Measurements from ENCODE around the gene BCL2L2.

DNA sequence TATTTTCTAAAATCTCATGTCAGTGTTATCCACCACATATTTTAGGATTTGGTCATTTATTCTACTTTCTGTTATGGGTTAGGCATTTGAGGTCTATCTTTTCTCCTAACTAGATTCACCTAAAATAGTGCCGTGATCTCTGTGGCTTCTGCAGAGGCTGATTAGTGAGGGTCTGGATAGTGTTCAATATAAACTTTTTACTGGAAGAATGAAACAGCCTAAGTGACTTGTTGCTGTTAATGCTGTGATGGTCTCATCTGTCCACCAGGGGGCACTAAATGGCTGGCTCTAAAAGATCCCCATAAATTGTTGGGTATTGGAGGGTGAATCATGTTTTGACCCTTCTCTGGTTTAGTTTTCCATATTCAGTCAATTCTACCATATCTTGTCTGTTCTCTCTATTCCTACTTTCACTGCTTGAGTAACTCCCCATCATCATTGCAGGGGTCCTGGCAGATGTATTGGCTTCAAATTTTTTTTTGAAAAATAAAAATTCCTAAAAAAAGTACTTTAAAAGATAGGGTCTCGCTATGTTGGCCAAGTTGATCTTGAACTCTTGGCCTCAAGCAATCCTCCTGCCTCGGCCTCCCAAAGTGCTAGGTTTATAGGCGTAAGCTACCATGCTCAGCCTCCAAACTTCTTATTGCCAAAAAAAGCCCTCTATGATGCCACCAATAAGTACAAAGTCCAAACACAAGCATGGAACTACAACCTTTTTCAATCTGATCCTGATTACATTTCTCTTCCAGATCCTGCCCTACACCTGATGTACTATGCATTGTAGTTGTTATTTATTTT lies 21.5 kb downstream of the BCL2L2 start:
- TF ChIP-seq POLR2A (IDR thresholded peaks at IDR 0.05), result no peak
- TF ChIP-seq, protein P1, sequence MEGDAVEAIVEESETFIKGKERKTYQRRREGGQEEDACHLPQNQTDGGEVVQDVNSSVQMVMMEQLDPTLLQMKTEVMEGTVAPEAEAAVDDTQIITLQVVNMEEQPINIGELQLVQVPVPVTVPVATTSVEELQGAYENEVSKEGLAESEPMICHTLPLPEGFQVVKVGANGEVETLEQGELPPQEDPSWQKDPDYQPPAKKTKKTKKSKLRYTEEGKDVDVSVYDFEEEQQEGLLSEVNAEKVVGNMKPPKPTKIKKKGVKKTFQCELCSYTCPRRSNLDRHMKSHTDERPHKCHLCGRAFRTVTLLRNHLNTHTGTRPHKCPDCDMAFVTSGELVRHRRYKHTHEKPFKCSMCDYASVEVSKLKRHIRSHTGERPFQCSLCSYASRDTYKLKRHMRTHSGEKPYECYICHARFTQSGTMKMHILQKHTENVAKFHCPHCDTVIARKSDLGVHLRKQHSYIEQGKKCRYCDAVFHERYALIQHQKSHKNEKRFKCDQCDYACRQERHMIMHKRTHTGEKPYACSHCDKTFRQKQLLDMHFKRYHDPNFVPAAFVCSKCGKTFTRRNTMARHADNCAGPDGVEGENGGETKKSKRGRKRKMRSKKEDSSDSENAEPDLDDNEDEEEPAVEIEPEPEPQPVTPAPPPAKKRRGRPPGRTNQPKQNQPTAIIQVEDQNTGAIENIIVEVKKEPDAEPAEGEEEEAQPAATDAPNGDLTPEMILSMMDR (IDR thresholded peaks at IDR 0.05), result peak; percentile 79 to 91 (median 86)
